Endodermal cell (in vitro differentiated cells): ENCODE data around the gene TSHZ2. TPM values are rescaled to one million over a fixed set of nuclear protein-coding genes. Genes with fewer than 3 reads are reported as not detected.

Source experiments
- DNase-seq: peaks from one replicate; pipeline ENCODE4 v3.0.0-alpha.2; 2017
- H3K27ac ChIP-seq: 2 replicates; pipeline ENCODE4 v1.5.1; 2013; ENCODE audit warnings: mild to moderate bottlenecking, low read depth, low read length, moderate library complexity
- H3K27me3 ChIP-seq: 2 replicates; pipeline ENCODE4 v1.6.1; 2013; ENCODE audit warnings: mild to moderate bottlenecking, low read length, moderate library complexity; ENCODE audit not compliant: insufficient read depth, control insufficient read depth, poor library complexity, severe bottlenecking
- H3K36me3 ChIP-seq: 2 replicates; pipeline ENCODE4 v1.7.0; 2013; ENCODE audit warnings: mild to moderate bottlenecking, low read length, moderate library complexity; ENCODE audit not compliant: control insufficient read depth, insufficient read depth
- H3K4me1 ChIP-seq: one replicate; pipeline ENCODE4 v1.7.0; 2013; ENCODE audit warnings: low read length; ENCODE audit not compliant: control insufficient read depth, insufficient read depth
- H3K4me3 ChIP-seq: 2 replicates; pipeline ENCODE4 v1.5.1; 2013; ENCODE audit warnings: mild to moderate bottlenecking, low read length, moderate library complexity
- H3K9ac ChIP-seq: 2 replicates; pipeline ENCODE4 v1.6.1; 2013; ENCODE audit warnings: mild to moderate bottlenecking, low read length, moderate library complexity; ENCODE audit not compliant: poor library complexity, severe bottlenecking; ENCODE audit errors: extremely low read depth
- H3K9me3 ChIP-seq: 2 replicates; pipeline ENCODE4 v1.6.1; 2013; ENCODE audit warnings: mild to moderate bottlenecking, low read length, moderate library complexity; ENCODE audit not compliant: control insufficient read depth
- H3K27ac Mint-ChIP-seq: 2 replicates; pipeline ENCODE4 v1.8.0; 2020; ENCODE audit warnings: mixed read lengths
- H3K27me3 Mint-ChIP-seq: 2 replicates; pipeline ENCODE4 v1.8.0; 2021; ENCODE audit warnings: mild to moderate bottlenecking, mixed read lengths; ENCODE audit not compliant: insufficient read depth
- H3K36me3 Mint-ChIP-seq: 2 replicates; pipeline ENCODE4 v1.8.0; 2020; ENCODE audit warnings: low read depth, mixed read lengths
- H3K4me1 Mint-ChIP-seq: 2 replicates; pipeline ENCODE4 v1.8.0; 2020; ENCODE audit warnings: mixed read lengths
- H3K4me3 Mint-ChIP-seq: 2 replicates; pipeline ENCODE4 v1.8.0; 2020; ENCODE audit warnings: mild to moderate bottlenecking, moderate library complexity, mixed read lengths
- H3K9me3 Mint-ChIP-seq: 2 replicates; pipeline ENCODE4 v1.8.0; 2020; ENCODE audit warnings: mild to moderate bottlenecking, mixed read lengths
- CTCF ChIP-seq: fragments of 200-600 bp; sonication (generic); conservative IDR thresholded peaks from 2 replicates; pipeline ENCODE4 v1.5.0; 2021; ENCODE audit warnings: antibody characterized with exemption, mild to moderate bottlenecking
- WGBS, 2 experiments: methylation state at CpG; one replicate each; pipeline versions ENCODE4 v1.1.5 to v1.1.7; 2013; ENCODE audit warnings: missing lambda C conversion rate in 2 of 2, mixed read lengths in 1 of 2; ENCODE audit not compliant: insufficient coverage in 1 of 2, insufficient read length in 1 of 2; 5-methylcytosine and 5-hydroxymethylcytosine counted together
- total RNA-seq, 2 donors: library from RNA; stranded (reverse); fragmentation: NEBNext Ultra II Directional in 1 of 2; extraction: Animal tissue kit (Norgen Biotek cat#: 25700) in 1 of 2; gene quantifications; 2 replicates in 1 of 2; 3 replicates in 1 of 2; pipeline ENCODE4 v1.2.1, GENCODE V29; 2021

Gene TSHZ2
- total RNA-seq, 2 donors from 2014 or later: 0.07 to 0.31 TPM

DNA sequence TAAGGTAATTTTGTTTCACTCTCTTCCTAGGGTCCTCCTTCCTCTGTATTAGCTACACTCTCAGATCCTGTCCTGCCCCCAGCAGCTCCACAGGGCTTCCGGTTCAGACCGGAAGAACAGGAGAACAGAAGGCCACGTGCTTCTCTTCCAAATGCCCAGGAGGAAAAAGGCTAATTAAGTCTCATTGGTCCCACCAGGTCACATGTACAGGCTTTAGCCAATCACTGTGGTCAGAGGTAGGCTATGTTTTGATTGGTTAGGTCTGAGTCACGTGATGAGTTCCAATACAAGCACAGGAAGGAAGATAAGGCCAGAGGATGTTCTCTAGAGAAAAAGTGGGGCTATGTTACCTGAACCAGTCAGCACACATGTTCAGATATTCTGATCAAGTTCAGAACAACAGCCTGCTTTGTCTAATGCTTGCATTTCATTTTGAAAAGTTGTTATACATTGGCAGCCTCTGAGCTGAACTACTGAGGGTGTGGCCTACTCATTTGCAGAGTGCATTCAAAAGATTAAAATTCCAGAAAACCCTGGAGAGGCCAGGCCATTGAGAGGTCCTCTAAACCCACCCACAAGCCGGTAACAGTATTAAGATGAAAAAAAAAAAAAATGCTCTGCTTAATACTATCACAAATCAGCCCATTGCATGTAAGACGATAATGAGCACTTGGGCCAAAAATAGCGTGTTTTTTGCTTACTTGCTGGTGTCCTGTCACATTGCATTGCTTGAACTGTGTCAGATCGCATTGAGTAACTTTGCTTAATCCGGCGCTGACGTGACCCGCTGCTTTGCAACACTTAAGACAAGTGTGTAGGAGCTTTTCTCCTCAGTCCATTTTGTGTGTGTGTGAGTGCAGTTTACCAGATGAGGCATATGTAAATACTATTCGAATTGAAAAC, 170.3 kb downstream of the TSHZ2 start:
- no peak for TF ChIP-seq CTCF
- no peak overlapping the region for H3K27ac ChIP-seq
- Mint-ChIP-seq H3K4me3 (no peak overlapping the region), H3K4me1 (peaks cover 6% of the 10 kb centered on the region), H3K27ac (no peak overlapping the region), H3K27me3 (no peaks in the 10 kb centered on the region), H3K36me3 (no peaks in the 10 kb centered on the region), H3K9me3 (no peaks in the 10 kb centered on the region)
- H3K36me3 ChIP-seq: no peaks in the 10 kb centered on the region
- DNase-seq: no peak
- H3K9ac ChIP-seq: no peak overlapping the region
- no peaks in the 10 kb centered on the region for H3K9me3 ChIP-seq
- WGBS, 2 experiments: 96 to 99% methylated on average over 10 to 12 of the region's 13 CpGs
- H3K4me1 ChIP-seq: no peaks in the 10 kb centered on the region
- no peak overlapping the region for H3K4me3 ChIP-seq
- H3K27me3 ChIP-seq: no peaks in the 10 kb centered on the region

DNA sequence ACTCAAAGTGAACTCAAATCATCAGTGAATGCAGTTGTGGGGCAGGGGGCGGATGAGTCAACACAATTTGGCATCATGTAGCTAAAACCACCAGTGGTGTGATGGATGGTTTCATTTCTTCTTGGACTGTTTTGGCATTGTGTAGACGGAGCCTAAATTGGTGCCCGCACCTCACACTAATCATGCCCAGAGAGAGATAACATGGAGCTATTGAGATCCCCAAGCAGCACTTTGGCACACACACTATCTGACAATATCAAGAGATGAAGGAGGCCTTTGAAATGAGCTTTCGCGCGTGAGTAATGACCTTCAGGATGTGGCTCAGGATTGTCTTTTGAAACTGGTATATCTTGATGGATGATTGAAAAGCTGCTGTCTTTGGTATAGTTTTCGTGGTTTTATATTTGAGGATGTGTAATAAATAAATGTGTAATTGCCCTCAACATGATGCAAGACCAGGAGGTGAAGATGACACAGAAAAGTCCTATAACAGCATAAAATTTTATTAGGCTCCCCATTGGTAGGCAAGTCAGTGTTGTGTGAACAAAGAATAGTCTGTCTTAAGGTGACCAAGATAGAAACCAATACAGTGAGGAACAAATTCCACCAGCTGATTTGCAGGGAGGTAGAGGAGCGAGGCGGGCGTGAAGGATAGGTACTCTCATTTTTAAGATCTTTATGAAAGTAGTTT, 174.2 kb downstream of the TSHZ2 start:
- Histone ChIP-seq H3K4me3 (no peak overlapping the region), H3K9me3 (no peaks in the 10 kb centered on the region), H3K9ac (no peak overlapping the region), H3K36me3 (no peaks in the 10 kb centered on the region), H3K27ac (no peak overlapping the region), H3K27me3 (no peaks in the 10 kb centered on the region), H3K4me1 (no peaks in the 10 kb centered on the region)
- WGBS, 2 experiments: 94 to 100% methylated on average over 3 to 10 of the region's 10 CpGs
- H3K27me3 Mint-ChIP-seq: no peaks in the 10 kb centered on the region
- TF ChIP-seq CTCF: no peak
- H3K4me3 Mint-ChIP-seq: no peak overlapping the region
- H3K4me1 Mint-ChIP-seq: peaks cover 12% of the 10 kb centered on the region
- H3K36me3 Mint-ChIP-seq: no peaks in the 10 kb centered on the region
- no peaks in the 10 kb centered on the region for H3K9me3 Mint-ChIP-seq
- DNase-seq: no peak
- H3K27ac Mint-ChIP-seq: no peak overlapping the region

DNA sequence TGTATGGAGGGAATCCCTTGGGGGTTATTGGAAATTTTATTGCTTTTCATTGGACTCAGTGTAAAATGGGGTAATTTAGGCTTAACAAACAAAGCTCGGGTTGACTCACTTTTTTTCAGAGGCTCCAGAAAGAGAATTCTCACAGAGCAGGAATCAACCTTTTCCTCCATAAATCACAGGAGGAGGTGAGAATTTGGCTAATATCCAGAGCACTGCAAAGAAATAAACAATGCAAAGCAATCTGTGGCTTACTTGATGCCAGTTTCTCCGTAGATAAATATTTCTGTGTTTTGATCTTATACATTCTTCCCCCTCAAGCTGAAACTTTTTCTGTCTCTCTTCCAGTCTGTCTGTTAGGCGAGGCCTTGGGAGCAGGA, 176.6 kb downstream of the TSHZ2 start:
- Mint-ChIP-seq H3K27me3 (no peaks in the 10 kb centered on the region), H3K4me1 (peaks cover 12% of the 10 kb centered on the region), H3K27ac (no peak overlapping the region), H3K9me3 (no peaks in the 10 kb centered on the region), H3K4me3 (no peak overlapping the region), H3K36me3 (no peaks in the 10 kb centered on the region)
- DNase-seq: no peak
- WGBS, 2 experiments: 75 to 88% methylated on average over 1 to 3 of the region's 3 CpGs
- no peaks in the 10 kb centered on the region for H3K36me3 ChIP-seq
- H3K27ac ChIP-seq: no peak overlapping the region
- no peaks in the 10 kb centered on the region for H3K9me3 ChIP-seq
- H3K4me3 ChIP-seq: no peak overlapping the region
- no peak overlapping the region for H3K9ac ChIP-seq
- H3K27me3 ChIP-seq: no peaks in the 10 kb centered on the region
- no peak for TF ChIP-seq CTCF
- H3K4me1 ChIP-seq: no peaks in the 10 kb centered on the region
